Anterior cingulate cortex (tissue), 58 donors: ENCODE measurements around the gene RALGDS.

Experiments used
- DNase-seq, 58 donors: peaks; one replicate each; lab custom pipeline; 2025; lab: John Stamatoyannopoulos, UW

RALGDS gene

DNA sequence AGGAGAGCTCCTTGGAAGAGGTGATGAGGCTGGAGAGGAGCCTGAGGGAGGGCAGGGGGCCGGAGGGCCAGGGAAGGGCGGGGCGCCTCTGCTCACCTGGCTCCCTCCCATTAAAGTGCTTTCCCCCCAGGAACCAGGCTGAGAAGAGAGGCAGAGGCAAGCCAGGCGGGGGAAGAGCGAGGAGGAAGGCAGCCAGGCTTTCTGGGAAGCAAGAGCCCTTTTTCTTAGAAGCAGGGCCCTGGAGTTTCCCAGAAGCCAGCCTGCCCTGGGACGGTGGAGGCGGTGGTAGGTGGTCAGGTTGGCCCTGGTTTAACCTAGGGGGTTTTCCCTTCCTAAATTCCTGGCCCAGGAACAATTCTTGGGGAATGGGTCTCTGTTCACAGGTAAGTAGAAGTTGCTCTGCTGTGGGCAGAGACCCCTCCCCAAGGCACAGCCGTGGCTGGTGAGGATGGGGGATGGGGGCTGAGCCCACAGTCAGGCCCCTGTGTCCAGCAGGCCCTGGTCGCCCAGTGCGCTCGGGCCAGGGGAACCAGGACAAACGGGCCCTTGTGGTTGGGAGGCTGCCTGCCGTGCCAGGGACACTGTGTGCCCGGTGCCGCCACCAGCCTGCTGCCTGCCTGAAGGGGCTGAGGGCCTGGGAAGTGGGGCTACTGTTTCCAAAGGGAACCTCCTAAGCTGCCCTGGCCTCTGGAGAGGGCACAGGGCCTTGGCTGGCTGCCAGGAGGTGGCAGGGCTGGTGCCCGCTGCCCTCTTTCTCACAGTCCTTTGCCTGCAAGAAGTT lies 16.6 kb upstream of the RALGDS start:
- peak in 56 of 58 donors; percentile 41 to 97 (median 87) for DNase-seq

DNA sequence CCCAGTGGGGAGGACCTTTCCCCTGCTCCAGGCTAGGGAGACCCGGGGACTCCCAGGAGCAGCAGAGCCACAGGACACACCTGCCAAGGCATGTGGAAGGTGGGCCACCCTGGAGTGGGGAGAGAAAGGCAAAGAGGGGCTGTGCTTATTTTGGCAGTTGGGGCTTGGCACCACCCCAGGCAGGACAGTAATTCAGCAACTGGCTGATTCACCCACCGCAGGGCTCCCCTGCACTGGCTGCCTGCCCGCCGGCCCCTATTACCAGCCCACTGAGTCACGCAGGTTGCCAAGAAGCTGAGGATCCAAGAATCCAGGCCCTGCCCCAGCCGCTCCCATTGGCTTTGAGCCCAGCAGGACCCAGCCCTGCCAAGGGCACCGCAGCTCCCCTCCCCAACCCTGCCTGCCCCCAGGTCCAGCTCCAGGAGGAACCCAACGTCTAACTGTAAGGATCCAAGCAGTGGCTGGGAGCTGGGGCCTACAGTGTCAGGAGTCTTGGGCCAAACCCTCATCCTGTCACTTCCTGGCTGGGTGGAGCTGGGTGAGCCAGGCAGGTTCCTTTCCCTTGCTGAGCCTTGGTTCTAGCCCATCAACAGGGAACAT lies 14.2 kb upstream of the RALGDS start:
- DNase-seq = peak in 38 of 58 donors; percentile 21 to 85 (median 49)

GRCh38 chr9:133134388-133135145 lies 13.5 kb upstream of the RALGDS start:
- no peak for DNase-seq

DNA sequence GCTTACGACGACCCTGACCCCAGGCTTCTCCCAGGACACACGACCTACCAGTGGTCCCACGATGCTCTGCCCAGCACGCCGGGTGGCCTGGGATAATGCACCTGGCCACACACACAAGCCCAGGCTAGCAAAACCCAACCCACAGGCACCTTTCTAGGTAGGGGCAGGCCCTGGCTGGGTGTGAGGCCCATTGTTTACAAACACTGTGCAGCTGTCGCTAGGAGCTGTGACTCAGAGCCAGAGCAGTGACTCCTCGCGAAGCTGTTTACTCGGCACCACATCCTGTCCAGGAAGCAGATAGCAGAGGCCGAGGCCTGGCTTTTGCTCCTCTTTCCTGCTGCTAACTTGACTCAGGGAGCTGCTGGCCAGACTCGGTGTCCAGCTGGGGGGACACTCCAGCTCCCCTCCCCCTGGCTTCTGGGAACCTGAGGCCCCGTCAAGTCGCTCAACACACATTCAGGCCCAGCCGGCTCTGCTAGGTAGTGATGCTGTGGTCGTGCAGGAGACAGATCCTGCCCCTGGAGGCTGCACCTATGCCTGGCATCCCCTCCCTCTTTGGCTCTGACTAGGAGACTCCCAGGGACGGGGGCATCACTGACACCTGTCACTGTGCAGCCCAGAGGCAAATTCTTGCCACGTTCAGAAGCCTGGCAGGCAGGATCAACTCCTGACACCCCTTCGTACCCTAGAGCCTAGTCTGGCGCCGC lies 12.8 kb upstream of the RALGDS start:
- peak in 47 of 58 donors; percentile 34 to 88 (median 68) for DNase-seq

DNA sequence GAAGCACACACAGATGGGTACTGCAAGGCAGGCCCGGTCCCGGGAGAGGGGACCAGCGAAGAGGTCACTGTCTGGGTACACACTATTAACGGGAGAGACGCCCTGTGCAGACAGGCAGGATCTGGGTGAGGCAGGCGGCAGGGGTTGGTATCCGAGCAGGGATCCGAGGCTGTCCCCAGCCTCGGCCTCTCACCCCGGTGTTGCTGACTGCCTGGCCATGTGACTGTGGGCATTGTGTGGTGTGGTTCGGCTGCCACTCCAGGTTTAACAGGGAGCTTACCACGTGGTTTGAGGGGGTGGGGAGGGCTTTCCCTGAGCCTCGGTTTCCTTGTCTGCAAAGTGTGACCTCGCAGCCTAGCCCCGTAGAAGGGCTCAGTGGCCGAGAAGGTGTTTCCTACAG lies 11.1 kb upstream of the RALGDS start:
- peak in 14 of 58 donors; percentile 27 to 65 (median 41) for DNase-seq

DNA sequence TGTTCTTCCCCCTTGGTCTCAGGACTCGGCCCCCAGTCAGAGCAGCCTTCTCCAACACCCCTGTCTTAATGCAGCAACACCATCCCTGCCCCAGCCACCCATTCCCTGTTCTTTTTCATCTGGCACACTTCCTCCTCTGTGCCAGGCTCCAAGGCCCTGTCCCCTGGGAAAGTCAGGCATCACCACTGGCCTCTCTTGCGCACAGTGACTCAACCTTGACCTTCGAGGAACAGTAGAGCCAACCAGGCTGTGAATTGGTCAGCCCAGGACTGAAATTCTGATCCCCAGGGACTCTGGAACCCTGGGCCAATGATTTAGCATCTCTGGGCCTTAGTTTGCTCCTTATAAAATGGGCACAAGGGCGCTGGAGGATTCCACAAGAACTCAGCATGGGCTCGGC lies 10.5 kb upstream of the RALGDS start:
- peak in 1 of 58 donors; percentile 38 for DNase-seq

DNA sequence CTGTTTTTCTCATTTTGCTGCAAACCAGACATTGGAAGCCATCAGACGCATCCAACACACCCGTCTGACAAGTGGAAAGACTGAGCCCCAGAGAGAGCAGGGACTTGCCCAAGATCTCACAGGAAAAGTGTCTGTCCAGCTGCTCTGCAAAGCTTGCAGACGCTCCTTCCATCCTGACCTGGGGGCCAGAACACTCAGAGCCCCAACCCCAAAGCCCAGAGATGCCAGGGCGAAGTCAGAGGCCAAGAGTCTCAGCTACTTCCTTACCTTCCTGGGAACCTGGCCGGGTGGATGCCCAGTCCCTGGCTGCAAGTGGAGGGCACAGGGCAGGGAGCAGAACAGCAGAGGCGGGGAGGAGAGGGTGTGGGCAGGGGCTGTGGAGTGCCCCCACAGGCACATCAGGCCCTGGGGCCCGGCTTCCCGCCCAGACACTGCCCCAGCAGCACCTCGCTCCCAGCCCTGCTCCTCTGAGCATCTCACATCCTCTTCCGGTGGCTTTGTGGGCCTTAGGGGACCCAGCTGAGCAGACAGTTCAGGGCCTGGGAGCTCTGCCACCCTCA lies 9.7 kb upstream of the RALGDS start:
- no peak for DNase-seq

- peak in 32 of 58 donors; percentile 21 to 79 (median 42) for DNase-seq
Measured at GRCh38 chr9:133129001-133129795, 8.2 kb upstream of the RALGDS start.

GRCh38 chr9:133128152-133128551 lies 7.1 kb upstream of the RALGDS start:
- no peak for DNase-seq

- no peak for DNase-seq
Measured at GRCh38 chr9:133127340-133127981, 6.4 kb upstream of the RALGDS start.

GRCh38 chr9:133126697-133127339 lies 5.8 kb upstream of the RALGDS start:
- peak in 1 of 58 donors; percentile 30 for DNase-seq

DNA sequence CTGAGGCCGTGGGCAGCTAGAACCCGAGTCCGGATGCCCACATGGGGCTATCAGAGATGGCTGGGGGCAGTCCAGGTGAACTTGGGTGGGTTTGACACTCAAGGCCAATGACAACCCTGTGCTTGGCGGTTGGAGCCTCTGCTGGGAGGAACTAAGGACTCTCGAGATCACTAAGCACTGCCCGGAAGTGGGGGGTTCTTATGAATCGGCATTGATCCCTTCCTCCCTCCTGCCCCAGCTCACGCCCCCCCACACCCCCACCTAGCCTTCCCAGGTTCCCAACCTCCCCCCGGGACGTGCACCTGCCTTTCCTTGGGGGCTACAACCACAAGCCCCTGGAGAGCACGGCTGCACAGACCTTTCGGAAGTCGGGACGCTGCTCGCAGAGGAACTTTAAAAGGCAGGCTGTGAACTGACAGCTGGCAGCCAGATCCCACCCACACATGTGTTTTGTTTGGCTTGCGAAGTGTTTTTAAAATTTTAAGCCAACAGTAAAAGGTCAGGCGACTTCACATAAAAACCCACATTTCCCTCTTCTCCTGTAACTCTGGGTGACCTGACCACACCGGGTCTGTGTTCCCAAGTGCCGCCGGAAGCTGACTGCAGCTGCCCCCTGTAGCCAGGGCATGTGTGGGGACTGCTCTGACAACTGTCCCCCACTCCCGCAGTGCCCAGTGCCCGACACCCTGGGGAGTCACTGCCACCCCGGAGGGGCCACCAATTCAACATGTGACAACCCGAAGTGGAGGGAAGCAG lies 5.1 kb upstream of the RALGDS start:
- DNase-seq = peak in 9 of 58 donors; percentile 20 to 62 (median 33)

DNA sequence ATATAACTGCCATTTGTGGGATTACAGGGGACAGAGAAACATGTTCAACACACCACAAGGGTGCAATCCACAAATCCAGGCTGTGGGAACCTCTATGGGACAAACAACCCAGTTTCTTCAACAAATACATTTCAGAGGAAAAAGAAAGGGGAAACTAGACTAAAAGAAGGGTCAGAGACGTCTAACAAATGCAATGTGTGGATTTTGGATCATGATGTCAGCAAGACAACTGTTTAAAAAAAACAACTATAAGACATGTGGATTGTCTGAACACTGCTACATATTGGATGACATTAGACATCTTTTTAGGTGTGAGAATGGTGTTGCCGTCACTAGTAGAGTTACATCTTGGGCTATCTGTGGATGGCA lies 3.9 kb upstream of the RALGDS start:
- DNase-seq = no peak

DNA sequence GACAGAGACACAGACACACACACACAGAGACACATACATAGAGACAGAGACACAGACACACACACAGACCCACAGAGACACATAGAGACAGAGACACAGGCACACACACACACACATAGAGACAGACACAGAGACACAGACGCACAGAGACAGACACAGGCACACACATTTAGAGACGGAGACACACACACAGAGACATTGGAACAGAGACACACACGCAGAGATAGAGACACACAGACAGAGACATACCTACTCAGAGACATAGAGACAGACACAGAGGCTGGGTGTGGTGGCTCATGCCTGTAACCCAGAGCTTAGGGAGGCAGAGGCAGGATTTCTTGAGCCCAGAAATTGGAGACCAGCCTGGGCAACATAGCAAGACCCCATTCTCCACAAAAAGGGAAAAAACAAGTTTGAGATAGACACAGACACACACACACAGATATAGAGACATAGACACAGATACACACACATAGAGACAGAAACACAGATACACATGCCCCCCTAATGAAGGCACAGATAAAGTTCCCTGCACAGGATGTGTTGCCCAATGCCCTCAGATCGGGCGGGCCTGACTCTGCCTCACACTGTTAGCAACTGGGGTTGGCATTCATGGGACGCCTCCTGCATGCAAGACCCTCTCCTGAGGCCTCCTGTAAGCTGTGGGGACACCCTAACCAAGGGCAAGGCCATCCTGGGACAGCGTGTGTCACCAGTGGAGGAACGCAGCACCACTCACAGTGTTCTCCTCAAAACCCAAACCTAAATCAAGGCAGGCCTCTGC lies 3.3 kb upstream of the RALGDS start:
- no peak for DNase-seq

- no peak for DNase-seq
Measured at GRCh38 chr9:133122935-133123611, 2.0 kb upstream of the RALGDS start.

- DNase-seq = no peak
Measured at GRCh38 chr9:133122605-133122934, 1.5 kb upstream of the RALGDS start.
